Mesothelial cell of epicardium (in vitro differentiated cells): ENCODE data around the gene PALD1. TPM values are rescaled to one million over a fixed set of nuclear protein-coding genes. Genes with fewer than 3 reads are reported as not detected.
"Not testable (repeated sequence)": the region's sequence is repeated elsewhere in the genome, so short reads cannot be mapped to it uniquely, and the experiment has no call there.

Experiments used
- DNase-seq, 2 experiments: peaks; one replicate each; pipeline ENCODE4 v3.0.0; 2021; ENCODE audit warnings: low spot score in 2 of 2; ENCODE audit not compliant: unreplicated experiment in 2 of 2
- H3K27ac Mint-ChIP-seq: 2 replicates; pipeline ENCODE4 v1.8.0; 2021; ENCODE audit warnings: mixed read lengths
- H3K27me3 Mint-ChIP-seq: 2 replicates; pipeline ENCODE4 v1.8.0; 2021; ENCODE audit warnings: low read depth, mixed read lengths
- H3K36me3 Mint-ChIP-seq: 2 replicates; pipeline ENCODE4 v1.8.0; 2021; ENCODE audit warnings: mixed read lengths
- H3K4me1 Mint-ChIP-seq: 2 replicates; pipeline ENCODE4 v1.8.0; 2021; ENCODE audit warnings: mixed read lengths
- H3K4me3 Mint-ChIP-seq: 2 replicates; pipeline ENCODE4 v1.8.0; 2021; ENCODE audit warnings: mild to moderate bottlenecking, moderate library complexity, mixed read lengths
- H3K9me3 Mint-ChIP-seq: 2 replicates; pipeline ENCODE4 v1.8.0; 2021; ENCODE audit warnings: mixed read lengths
- CTCF ChIP-seq: fragments of 200-600 bp; sonication (generic); IDR thresholded peaks from one replicate; pipeline ENCODE4 v1.5.0; 2021; ENCODE audit warnings: antibody characterized with exemption; ENCODE audit not compliant: unreplicated experiment
- total RNA-seq: library from RNA; stranded (reverse); gene quantifications from 3 replicates; pipeline ENCODE4 v1.2.1, GENCODE V29; 2021

PALD1 gene
- total RNA-seq, 1 donor from 2014 or later: 4.9 TPM

GRCh38 chr10:70576803-70577517 is 98.4 kb downstream of the PALD1 start:
- Mint-ChIP-seq H3K9me3 (no peaks in the 10 kb centered on the region), H3K4me3 (no peak overlapping the region), H3K27ac (peak overlapping the region; percentile 12), H3K36me3 (no peaks in the 10 kb centered on the region), H3K4me1 (peaks cover 28% of the 10 kb centered on the region), H3K27me3 (no peaks in the 10 kb centered on the region)
- no peak for TF ChIP-seq CTCF
- no peak for DNase-seq

- no peak for TF ChIP-seq CTCF
- Mint-ChIP-seq H3K4me3 (no peak overlapping the region), H3K4me1 (peaks cover 31% of the 10 kb centered on the region), H3K27ac (peak overlapping the region; percentile 70), H3K9me3 (no peaks in the 10 kb centered on the region), H3K36me3 (no peaks in the 10 kb centered on the region), H3K27me3 (no peaks in the 10 kb centered on the region)
- no peak for DNase-seq
These were observed 99.9 kb downstream of the PALD1 start for GRCh38 chr10:70578371-70578947.

GRCh38 chr10:70579234-70580002 is 100.9 kb downstream of the PALD1 start:
- Mint-ChIP-seq H3K36me3 (no peaks in the 10 kb centered on the region), H3K9me3 (no peaks in the 10 kb centered on the region), H3K27me3 (no peaks in the 10 kb centered on the region), H3K4me3 (no peak overlapping the region), H3K4me1 (peaks cover 37% of the 10 kb centered on the region), H3K27ac (peak overlapping the region; percentile 70)
- DNase-seq: no peak
- TF ChIP-seq CTCF: no peak

- H3K27ac Mint-ChIP-seq, H3K27me3 Mint-ChIP-seq, H3K36me3 Mint-ChIP-seq, DNase-seq, H3K9me3 Mint-ChIP-seq, H3K4me3 Mint-ChIP-seq: not testable (repeated sequence)
- H3K4me1 Mint-ChIP-seq: peaks cover 48% of the 10 kb centered on the region
These were observed 102.6 kb downstream of the PALD1 start for GRCh38 chr10:70581176-70581575.

- no peaks in the 10 kb centered on the region for H3K9me3 Mint-ChIP-seq
- H3K4me3 Mint-ChIP-seq: no peak overlapping the region
- TF ChIP-seq CTCF: no peak
- H3K27ac Mint-ChIP-seq: no peak overlapping the region
- no peaks in the 10 kb centered on the region for H3K36me3 Mint-ChIP-seq
- peaks cover 2% of the 10 kb centered on the region for H3K27me3 Mint-ChIP-seq
- no peak for DNase-seq
- peaks cover 41% of the 10 kb centered on the region for H3K4me1 Mint-ChIP-seq
These were observed 104.5 kb downstream of the PALD1 start for GRCh38 chr10:70582793-70583668.
